Esophagus (tissue), 2 donors: ENCODE measurements around the gene ARHGAP10. TPM values are rescaled to one million over a fixed set of nuclear protein-coding genes. Genes with fewer than 3 reads are reported as not detected.

Experiments
- H3K27ac ChIP-seq, 2 donors: one replicate each; pipeline ENCODE4 v1.5.1; 2013; ENCODE audit warnings: low read depth in 2 of 2, mild to moderate bottlenecking in 2 of 2, inconsistent platforms in 1 of 2, low read length in 1 of 2, moderate library complexity in 1 of 2
- H3K27me3 ChIP-seq, 2 donors: one replicate each; pipeline ENCODE4 v1.6.1; 2013; ENCODE audit warnings: low read length in 2 of 2, control low read depth in 1 of 2, mild to moderate bottlenecking in 1 of 2; ENCODE audit not compliant: insufficient read depth in 2 of 2, control insufficient read depth in 1 of 2
- H3K36me3 ChIP-seq, 2 donors: one replicate each; pipeline ENCODE4 v1.6.1; 2013; ENCODE audit warnings: low read length in 1 of 2; ENCODE audit not compliant: control insufficient read depth in 2 of 2, insufficient read depth in 2 of 2
- H3K4me1 ChIP-seq, 2 donors: one replicate each; pipeline ENCODE4 v1.6.1; 2013; ENCODE audit warnings: low read length in 1 of 2; ENCODE audit not compliant: control insufficient read depth in 2 of 2, insufficient read depth in 2 of 2
- H3K4me3 ChIP-seq, 2 donors: one replicate each; pipeline ENCODE4 v1.5.1; 2013; ENCODE audit warnings: low read length in 2 of 2, mild to moderate bottlenecking in 2 of 2, low read depth in 1 of 2, moderate library complexity in 1 of 2
- H3K9me3 ChIP-seq, 2 donors: one replicate each; pipeline ENCODE4 v1.6.1; 2013; ENCODE audit warnings: mild to moderate bottlenecking in 2 of 2, low read depth in 1 of 2, low read length in 1 of 2, moderate library complexity in 1 of 2; ENCODE audit not compliant: control insufficient read depth in 2 of 2, insufficient read depth in 1 of 2
- WGBS, 2 donors: extraction: QIAGEN DNeasy Blood & Tissue Kit; methylation state at CpG; one replicate each; pipeline ENCODE4 v1.1.7; 2013; 5-methylcytosine and 5-hydroxymethylcytosine counted together
- polyA plus RNA-seq, 2 donors: library from polyadenylated mRNA; stranded (reverse); fragments of 200-250 nt; gene quantifications; one replicate each; pipeline ENCODE4 v1.2.3, GENCODE V29; 2013
- donor health status: healthy with polysubstance abuse.
- donor health status: Bipolar disorder and iron deficiency.

The ARHGAP10 gene
- polyA plus RNA-seq = 10 to 100 TPM; 31.2 to 53.9 TPM

GRCh38 chr4:147731580-147732517 is at the start of gene ARHGAP10:
Gene ARHGAP10, plus strand, starts transcription at chr4:147732088. Its CDS starts 214 bp downstream, at chr4:147732302.
- Histone ChIP-seq H3K27me3 (no peaks in the 10 kb centered on the region), H3K4me1 (peaks cover 0 to 6% of the 10 kb centered on the region in 2 donors), H3K9me3 (no peaks in the 10 kb centered on the region), H3K4me3 (peak within 1 kb of the TSS; percentile 69 to 92), H3K36me3 (no peaks in the 10 kb centered on the region), H3K27ac (peak within 1 kb of the TSS; percentile 85 to 93)
- WGBS, 2 donors = 1% methylated on average over 80 to 106 of the region's 106 CpGs

- Histone ChIP-seq H3K9me3 (no peaks in the 10 kb centered on the region), H3K27me3 (no peaks in the 10 kb centered on the region), H3K4me1 (no peaks in the 10 kb centered on the region), H3K36me3 (no peaks in the 10 kb centered on the region), H3K27ac (no peak overlapping the region), H3K4me3 (peak overlapping the region in 1 of 2 donors; percentile 69)
- WGBS, 2 donors = 47 to 54% methylated on average over 3 of the region's 3 CpGs
These were observed 49.1 kb upstream of the ARHGAP10 start for GRCh38 chr4:147682755-147683154.

- Histone ChIP-seq H3K27ac (peak overlapping the region; percentile 68 to 79), H3K4me1 (no peaks in the 10 kb centered on the region), H3K27me3 (no peaks in the 10 kb centered on the region), H3K36me3 (no peaks in the 10 kb centered on the region), H3K4me3 (peak overlapping the region; percentile 69 to 72), H3K9me3 (no peaks in the 10 kb centered on the region)
- WGBS, 2 donors = 2% methylated on average over 10 of the region's 10 CpGs
These were observed 48.7 kb upstream of the ARHGAP10 start for GRCh38 chr4:147683188-147683591.

GRCh38 chr4:147683717-147684700 is 47.9 kb upstream of the ARHGAP10 start, which contains the start of gene PRMT9:
Gene PRMT9, minus strand, starts transcription at chr4:147684163. Its CDS starts 176 bp downstream, at chr4:147683987.
- H3K27me3 ChIP-seq = no peaks in the 10 kb centered on the region
- H3K9me3 ChIP-seq = no peaks in the 10 kb centered on the region
- no peaks in the 10 kb centered on the region for H3K4me1 ChIP-seq
- H3K36me3 ChIP-seq = no peaks in the 10 kb centered on the region
- peak within 1 kb of the TSS; percentile 69 to 79 for H3K27ac ChIP-seq
- WGBS, 2 donors = 0 to 1% methylated on average over 69 of the region's 69 CpGs
- H3K4me3 ChIP-seq = peak within 1 kb of the TSS; percentile 69 to 72

- WGBS, 2 donors = 57 to 59% methylated on average over 4 of the region's 4 CpGs
- no peaks in the 10 kb centered on the region for H3K9me3 ChIP-seq
- no peaks in the 10 kb centered on the region for H3K4me1 ChIP-seq
- H3K27ac ChIP-seq = no peak overlapping the region
- no peak overlapping the region for H3K4me3 ChIP-seq
- no peaks in the 10 kb centered on the region for H3K36me3 ChIP-seq
- no peaks in the 10 kb centered on the region for H3K27me3 ChIP-seq
These were observed 42.8 kb upstream of the ARHGAP10 start for GRCh38 chr4:147689067-147689466.

- Histone ChIP-seq H3K4me1 (no peaks in the 10 kb centered on the region), H3K9me3 (no peaks in the 10 kb centered on the region), H3K27ac (no peak overlapping the region), H3K36me3 (no peaks in the 10 kb centered on the region), H3K27me3 (no peaks in the 10 kb centered on the region), H3K4me3 (no peak overlapping the region)
- whole genome bisulfite sequencing, 2 donors = 88 to 89% methylated on average over 2 of the region's 2 CpGs
These were observed 40.1 kb upstream of the ARHGAP10 start for GRCh38 chr4:147691820-147692219.

- Histone ChIP-seq H3K27me3 (no peaks in the 10 kb centered on the region), H3K27ac (no peak overlapping the region), H3K4me3 (no peak overlapping the region), H3K9me3 (no peaks in the 10 kb centered on the region), H3K36me3 (no peaks in the 10 kb centered on the region), H3K4me1 (no peaks in the 10 kb centered on the region)
- 76 to 93% methylated on average over 3 of the region's 3 CpGs for WGBS, 2 donors
These were observed 38.7 kb upstream of the ARHGAP10 start for GRCh38 chr4:147693218-147693617.

GRCh38 chr4:147696866-147697265 is 35.0 kb upstream of the ARHGAP10 start:
- Histone ChIP-seq H3K4me1 (no peaks in the 10 kb centered on the region), H3K9me3 (no peaks in the 10 kb centered on the region), H3K27ac (no peak overlapping the region), H3K36me3 (no peaks in the 10 kb centered on the region), H3K27me3 (no peaks in the 10 kb centered on the region), H3K4me3 (no peak overlapping the region)
- 40 to 49% methylated on average over 1 of the region's 1 CpG for WGBS, 2 donors

GRCh38 chr4:147704846-147705245 is 27.0 kb upstream of the ARHGAP10 start:
- Histone ChIP-seq H3K27ac (no peak overlapping the region), H3K4me1 (no peaks in the 10 kb centered on the region), H3K36me3 (no peaks in the 10 kb centered on the region), H3K27me3 (no peaks in the 10 kb centered on the region), H3K4me3 (no peak overlapping the region), H3K9me3 (no peaks in the 10 kb centered on the region)
- WGBS, 2 donors = 55 to 68% methylated on average over 1 of the region's 1 CpG
